PC-9 (cell line): ENCODE results near the gene MLXIPL. TPM values are rescaled to one million over a fixed set of nuclear protein-coding genes. Genes with fewer than 3 reads are reported as not detected.

Source experiments
- BruUV-seq: library from RNA; stranded (reverse); fragments of 400-500 nt; replicated peaks from 2 replicates; lab custom pipeline; 2021; lab: Mats Ljungman, UMichigan
- CTCF ChIA-PET: fragments of 300-600 bp; sonication (Branson Sonifier 250); formaldehyde crosslinking; loops from one replicate; lab custom pipeline; 2022; ENCODE audit warnings: antibody characterized with exemption; lab: Charles Lee
- POLR2A ChIA-PET: fragments of 300-600 bp; sonication (Branson Sonifier 250); formaldehyde crosslinking; loops from one replicate; lab custom pipeline; 2022; ENCODE audit warnings: antibody characterized with exemption; ENCODE audit not compliant: unreplicated experiment; lab: Charles Lee
- DNase-seq, 2 experiments: peaks; one replicate each; pipeline versions ENCODE4 v3.0.0 to v3.0.0-alpha.2; 2015 to 2022; ENCODE audit warnings: mixed read lengths in 1 of 2
- H2AFZ ChIP-seq: fragments of 200-600 bp; sonication (generic); 2 replicates; pipeline ENCODE4 v1.8.1; 2017; ENCODE audit warnings: antibody characterized with exemption
- H3F3A ChIP-seq: fragments of 200-600 bp; sonication (generic); 2 replicates; pipeline ENCODE4 v1.8.1; 2017; ENCODE audit warnings: antibody characterized with exemption, mild to moderate bottlenecking, low read depth; ENCODE audit not compliant: insufficient read depth
- H3K27ac ChIP-seq: fragments of 200-600 bp; sonication (generic); 2 replicates; pipeline ENCODE4 v1.6.1; 2016; ENCODE audit warnings: mixed run types
- H3K27me3 ChIP-seq: fragments of 200-600 bp; sonication (generic); 2 replicates; pipeline ENCODE4 v1.6.1; 2016; ENCODE audit warnings: low read depth, mixed run types; ENCODE audit not compliant: insufficient read depth
- H3K36me3 ChIP-seq: fragments of 200-600 bp; sonication (generic); 2 replicates; pipeline ENCODE4 v1.6.1; 2016; ENCODE audit warnings: low read depth, mixed run types
- H3K4me1 ChIP-seq: fragments of 200-600 bp; sonication (generic); replicated peaks from 2 replicates; pipeline ENCODE4 v1.6.1; 2016; ENCODE audit warnings: mixed run types; ENCODE audit not compliant: insufficient read depth
- H3K4me2 ChIP-seq: fragments of 200-600 bp; sonication (generic); 2 replicates; pipeline ENCODE4 v1.6.1; 2017; ENCODE audit warnings: mixed run types
- H3K4me3 ChIP-seq: fragments of 200-600 bp; sonication (generic); 2 replicates; pipeline ENCODE4 v1.6.1; 2016; ENCODE audit warnings: mixed run types
- H3K79me2 ChIP-seq: fragments of 200-600 bp; sonication (generic); 2 replicates; pipeline ENCODE4 v1.6.1; 2017; ENCODE audit warnings: low read depth, mixed run types
- H3K9me2 ChIP-seq: fragments of 200-600 bp; sonication (generic); 2 replicates; pipeline ENCODE4 v1.8.1; 2017; ENCODE audit warnings: mild to moderate bottlenecking; ENCODE audit not compliant: insufficient read depth
- H3K9me3 ChIP-seq: fragments of 200-600 bp; sonication (generic); 2 replicates; pipeline ENCODE4 v1.8.1; 2016; ENCODE audit warnings: low read depth; ENCODE audit not compliant: insufficient read depth
- H4K20me1 ChIP-seq: fragments of 200-600 bp; sonication (generic); 2 replicates; pipeline ENCODE4 v1.8.1; 2017; ENCODE audit not compliant: insufficient read depth
- CTCF ChIP-seq: fragments of 200-600 bp; sonication (generic); conservative IDR thresholded peaks from 2 replicates; pipeline ENCODE4 v1.6.1; 2017; ENCODE audit warnings: mixed run types, antibody characterized with exemption, mild to moderate bottlenecking, moderate library complexity
- EZH2 ChIP-seq: fragments of 200-600 bp; sonication (generic); IDR thresholded peaks from 2 replicates; pipeline ENCODE4 v1.8.0; 2017; ENCODE audit warnings: antibody characterized with exemption, low read depth
- intact Hi-C: fragments of 100-400 bp; cut with micrococcal nuclease; formaldehyde crosslinking; loops from one replicate; pipeline ENCODE4 v1.10.0; 2022; ENCODE audit not compliant: unreplicated experiment
- total RNA-seq: library from RNA; stranded (reverse); gene quantifications from 2 replicates; pipeline ENCODE4 v1.2.3, GENCODE V29; 2021

The MLXIPL gene
- total RNA-seq, 1 experiment from 2014 or later = 24.9 TPM

- no peak overlapping the region for H2AFZ ChIP-seq
- POLR2A ChIA-PET = no interaction called here
- TF ChIP-seq CTCF (no peak), EZH2 (no peak)
- H3K4me1 ChIP-seq = peaks cover 10% of the 10 kb centered on the region; the same call in 1 of the 2 replicates
- no peaks in the 10 kb centered on the region for H3K9me3 ChIP-seq
- H3K79me2 ChIP-seq = no peaks in the 10 kb centered on the region
- H3K4me3 ChIP-seq = no peak overlapping the region
- intact Hi-C loops = no loop called here
- H3K27ac ChIP-seq = no peak overlapping the region
- H3K36me3 ChIP-seq = no peaks in the 10 kb centered on the region
- CTCF ChIA-PET = no interaction called here
- no peak for DNase-seq
- BruUV-seq = no TSS peak
- no peak overlapping the region for H3K4me2 ChIP-seq
- H3F3A ChIP-seq = peaks cover 25% of the 10 kb centered on the region; the same call in 1 of the 2 replicates
- H3K27me3 ChIP-seq = peaks cover 4% of the 10 kb centered on the region; the same call in 1 of the 2 replicates
- no peaks in the 10 kb centered on the region for H3K9me2 ChIP-seq
- H4K20me1 ChIP-seq = no peaks in the 10 kb centered on the region
These were observed 25.3 kb upstream of the MLXIPL start for GRCh38 chr7:73649576-73649975.

GRCh38 chr7:73648593-73649332, 24.4 kb upstream of the MLXIPL start:
- intact Hi-C loops = no loop called here
- peak overlapping the region; percentile 91 for H2AFZ ChIP-seq
- POLR2A ChIA-PET = no interaction called here
- peaks cover 26% of the 10 kb centered on the region; the same call in 1 of the 2 replicates for H3F3A ChIP-seq
- no peak for TF ChIP-seq EZH2
- TF ChIP-seq CTCF = no peak
- H3K4me1 ChIP-seq = peaks cover 10% of the 10 kb centered on the region; the same call in 1 of the 2 replicates
- no peak overlapping the region for H3K27ac ChIP-seq
- no peaks in the 10 kb centered on the region for H3K9me3 ChIP-seq
- H3K79me2 ChIP-seq = no peaks in the 10 kb centered on the region
- no peaks in the 10 kb centered on the region for H4K20me1 ChIP-seq
- H3K9me2 ChIP-seq = no peaks in the 10 kb centered on the region
- no TSS peak for BruUV-seq
- H3K4me2 ChIP-seq = peak overlapping the region; percentile 82
- CTCF ChIA-PET = no interaction called here
- no peaks in the 10 kb centered on the region for H3K36me3 ChIP-seq
- peaks cover 4% of the 10 kb centered on the region; the same call in 1 of the 2 replicates for H3K27me3 ChIP-seq
- peak overlapping the region; percentile 63; the same call in 1 of the 2 replicates for H3K4me3 ChIP-seq
- no peak for DNase-seq

- peaks cover 26% of the 10 kb centered on the region; the same call in 1 of the 2 replicates for H3F3A ChIP-seq
- no peaks in the 10 kb centered on the region for H3K79me2 ChIP-seq
- no TSS peak for BruUV-seq
- intact Hi-C loops = no loop called here
- H3K27me3 ChIP-seq = peaks cover 4% of the 10 kb centered on the region; the same call in 1 of the 2 replicates
- TF ChIP-seq EZH2 (no peak), CTCF (no peak)
- H3K9me3 ChIP-seq = no peaks in the 10 kb centered on the region
- peak overlapping the region; percentile 63 for H3K4me3 ChIP-seq
- DNase-seq = peak in 1 of 2 experiments; percentile 57
- ChIA-PET CTCF (interaction anchor here (1.1 kb wide), 1 partner anchor 12 kb away, joined by 5 read pairs; no protein-coding TSS in a partner anchor), POLR2A (no interaction called here)
- peak overlapping the region; percentile 91 for H2AFZ ChIP-seq
- no peak overlapping the region for H3K27ac ChIP-seq
- peaks cover 10% of the 10 kb centered on the region; the same call in 1 of the 2 replicates for H3K4me1 ChIP-seq
- no peaks in the 10 kb centered on the region for H3K36me3 ChIP-seq
- H3K4me2 ChIP-seq = peak overlapping the region; percentile 82
- H3K9me2 ChIP-seq = no peaks in the 10 kb centered on the region
- no peaks in the 10 kb centered on the region for H4K20me1 ChIP-seq
These were observed 23.6 kb upstream of the MLXIPL start for GRCh38 chr7:73647725-73648592.
